HFFc6 (cell line): ENCODE data around the gene USO1. TPM values are rescaled to one million over a fixed set of nuclear protein-coding genes. Genes with fewer than 3 reads are reported as not detected.

Experiments
- DNase-seq: peaks from one replicate; pipeline ENCODE4 v3.0.0-alpha.2; 2018
- H3K27ac Mint-ChIP-seq: 2 replicates; pipeline ENCODE4 v1.8.0; 2020; ENCODE audit warnings: mild to moderate bottlenecking, mixed read lengths
- H3K27me3 Mint-ChIP-seq: 2 replicates; pipeline ENCODE4 v1.8.0; 2021; ENCODE audit warnings: mild to moderate bottlenecking, moderate library complexity, mixed read lengths; ENCODE audit not compliant: insufficient read depth
- H3K36me3 Mint-ChIP-seq: 2 replicates; pipeline ENCODE4 v1.8.0; 2021; ENCODE audit warnings: low read depth, mixed read lengths
- H3K4me1 Mint-ChIP-seq: 2 replicates; pipeline ENCODE4 v1.8.0; 2020; ENCODE audit warnings: low read depth, mixed read lengths
- H3K4me3 Mint-ChIP-seq: 2 replicates; pipeline ENCODE4 v1.8.0; 2020; ENCODE audit warnings: mild to moderate bottlenecking, moderate library complexity, mixed read lengths
- H3K9me3 Mint-ChIP-seq: 2 replicates; pipeline ENCODE4 v1.8.0; 2020; ENCODE audit warnings: mild to moderate bottlenecking, mixed read lengths
- total RNA-seq, 6 experiments: library from RNA; stranded (reverse); fragmentation: NEBNext Ultra II Directional; extraction: Animal tissue kit (Norgen Biotek cat#: 25700); gene quantifications; 2 replicates in 1 of 6; 3 replicates in 5 of 6; pipeline ENCODE4 v1.2.3, GENCODE V29; 2021
- TF ChIP-seq, protein P1 (sequence below): fragments of 200-600 bp; sonication (generic); IDR thresholded peaks from 2 replicates; pipeline ENCODE4 v1.5.0; 2021; ENCODE audit warnings: antibody characterized with exemption, mild to moderate bottlenecking

USO1 gene
- total RNA-seq, 6 experiments from 2014 or later: 86.4 to 108 (median 95.1) TPM

GRCh38 chr4:75820676-75821075 lies 96.3 kb downstream of the USO1 start:
- H3K4me1 Mint-ChIP-seq: peaks cover 21% of the 10 kb centered on the region
- no peak overlapping the region for H3K4me3 Mint-ChIP-seq
- no peaks in the 10 kb centered on the region for H3K9me3 Mint-ChIP-seq
- peaks cover 5% of the 10 kb centered on the region; the same call in 1 of the 2 replicates for H3K27me3 Mint-ChIP-seq
- TF ChIP-seq, protein P1, sequence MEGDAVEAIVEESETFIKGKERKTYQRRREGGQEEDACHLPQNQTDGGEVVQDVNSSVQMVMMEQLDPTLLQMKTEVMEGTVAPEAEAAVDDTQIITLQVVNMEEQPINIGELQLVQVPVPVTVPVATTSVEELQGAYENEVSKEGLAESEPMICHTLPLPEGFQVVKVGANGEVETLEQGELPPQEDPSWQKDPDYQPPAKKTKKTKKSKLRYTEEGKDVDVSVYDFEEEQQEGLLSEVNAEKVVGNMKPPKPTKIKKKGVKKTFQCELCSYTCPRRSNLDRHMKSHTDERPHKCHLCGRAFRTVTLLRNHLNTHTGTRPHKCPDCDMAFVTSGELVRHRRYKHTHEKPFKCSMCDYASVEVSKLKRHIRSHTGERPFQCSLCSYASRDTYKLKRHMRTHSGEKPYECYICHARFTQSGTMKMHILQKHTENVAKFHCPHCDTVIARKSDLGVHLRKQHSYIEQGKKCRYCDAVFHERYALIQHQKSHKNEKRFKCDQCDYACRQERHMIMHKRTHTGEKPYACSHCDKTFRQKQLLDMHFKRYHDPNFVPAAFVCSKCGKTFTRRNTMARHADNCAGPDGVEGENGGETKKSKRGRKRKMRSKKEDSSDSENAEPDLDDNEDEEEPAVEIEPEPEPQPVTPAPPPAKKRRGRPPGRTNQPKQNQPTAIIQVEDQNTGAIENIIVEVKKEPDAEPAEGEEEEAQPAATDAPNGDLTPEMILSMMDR: no peak
- no peak for DNase-seq
- H3K36me3 Mint-ChIP-seq: peaks cover 14% of the 10 kb centered on the region; the same call in 1 of the 2 replicates
- H3K27ac Mint-ChIP-seq: no peak overlapping the region

GRCh38 chr4:75821216-75821615 lies 96.8 kb downstream of the USO1 start:
- H3K9me3 Mint-ChIP-seq: no peaks in the 10 kb centered on the region
- H3K4me1 Mint-ChIP-seq: peaks cover 21% of the 10 kb centered on the region
- no peak for DNase-seq
- no peak overlapping the region for H3K4me3 Mint-ChIP-seq
- TF ChIP-seq, protein P1: no peak
- peaks cover 5% of the 10 kb centered on the region; the same call in 1 of the 2 replicates for H3K27me3 Mint-ChIP-seq
- peaks cover 14% of the 10 kb centered on the region; the same call in 1 of the 2 replicates for H3K36me3 Mint-ChIP-seq
- no peak overlapping the region for H3K27ac Mint-ChIP-seq

- H3K9me3 Mint-ChIP-seq: no peaks in the 10 kb centered on the region
- H3K27ac Mint-ChIP-seq: no peak overlapping the region
These were observed 97.6 kb downstream of the USO1 start for GRCh38 chr4:75821966-75822365.

DNA sequence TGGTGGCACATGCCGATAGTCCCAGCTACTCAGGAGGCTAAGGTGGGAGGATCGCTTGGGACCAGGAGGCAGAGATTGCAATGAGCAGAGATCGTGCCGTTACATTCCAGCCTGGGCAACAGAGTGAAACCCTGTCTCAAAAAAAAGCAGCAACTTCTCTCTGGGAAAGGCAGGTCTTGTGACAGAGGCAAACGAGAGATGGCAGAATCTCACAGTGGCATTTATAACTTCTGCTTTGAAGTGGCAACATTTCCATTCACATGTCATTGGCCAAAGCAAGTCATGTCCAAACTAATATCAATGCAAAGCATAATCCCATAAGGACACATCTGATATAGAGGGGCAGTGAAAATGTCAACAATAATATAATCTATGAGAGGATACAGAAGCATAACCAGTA lies 98.0 kb downstream of the USO1 start:
- Mint-ChIP-seq H3K36me3 (peaks cover 10% of the 10 kb centered on the region; the same call in 1 of the 2 replicates), H3K4me1 (peaks cover 21% of the 10 kb centered on the region), H3K4me3 (no peak overlapping the region), H3K9me3 (no peaks in the 10 kb centered on the region), H3K27ac (no peak overlapping the region), H3K27me3 (peaks cover 5% of the 10 kb centered on the region; the same call in 1 of the 2 replicates)
- TF ChIP-seq, protein P1: no peak
- no peak for DNase-seq

More at GRCh38 chr4:75821966-75822365, 97.6 kb downstream of the USO1 start:
- Mint-ChIP-seq H3K4me3 (no peak overlapping the region), H3K27me3 (peaks cover 5% of the 10 kb centered on the region; the same call in 1 of the 2 replicates), H3K36me3 (peaks cover 11% of the 10 kb centered on the region; the same call in 1 of the 2 replicates), H3K4me1 (peaks cover 21% of the 10 kb centered on the region)
- peak; percentile 43 for DNase-seq
- TF ChIP-seq, protein P1: no peak

- Mint-ChIP-seq H3K4me3 (no peak overlapping the region), H3K9me3 (no peaks in the 10 kb centered on the region), H3K4me1 (peaks cover 21% of the 10 kb centered on the region), H3K27ac (peak overlapping the region; percentile 45; the same call in 1 of the 2 replicates), H3K27me3 (peaks cover 5% of the 10 kb centered on the region; the same call in 1 of the 2 replicates), H3K36me3 (0 out of 2 replicates have a peak, but pooled peaks cover 5% of the 10 kb centered on the region)
- TF ChIP-seq, protein P1: no peak
- DNase-seq: no peak
These were observed 99.4 kb downstream of the USO1 start for GRCh38 chr4:75823812-75824211.
